HG03097 (cell line): ENCODE results near the gene AKAP7.
"Not testable (repeated sequence)": the region's sequence is repeated elsewhere in the genome, so short reads cannot be mapped to it uniquely, and the experiment has no call there.

ENCODE experiments used
- ATAC-seq: cut with Tn5 transposase; IDR thresholded peaks from one replicate; pipeline ENCODE4 v1.9.1; 2021; ENCODE audit not compliant: unreplicated experiment, low FRiP score

The AKAP7 gene

DNA sequence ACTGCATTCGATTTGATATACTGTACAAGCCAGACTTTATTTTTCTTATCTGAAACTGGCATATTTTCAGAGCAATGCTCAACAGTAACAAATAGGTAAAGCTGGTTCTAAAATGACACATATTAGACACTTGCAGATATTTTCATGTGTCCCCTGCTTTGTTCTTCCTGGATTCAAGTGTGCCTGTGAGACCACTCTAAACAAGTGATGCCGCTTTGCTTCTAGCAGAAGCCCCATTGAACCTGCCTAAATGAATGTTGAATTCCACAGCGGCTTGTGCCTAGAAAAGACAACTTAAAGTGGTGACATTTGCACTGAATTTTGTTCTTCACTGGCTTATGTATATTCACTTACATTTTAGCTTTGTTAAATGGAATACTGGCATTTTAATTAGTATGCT is 115.7 kb downstream of the AKAP7 start:
- no peak for ATAC-seq

DNA sequence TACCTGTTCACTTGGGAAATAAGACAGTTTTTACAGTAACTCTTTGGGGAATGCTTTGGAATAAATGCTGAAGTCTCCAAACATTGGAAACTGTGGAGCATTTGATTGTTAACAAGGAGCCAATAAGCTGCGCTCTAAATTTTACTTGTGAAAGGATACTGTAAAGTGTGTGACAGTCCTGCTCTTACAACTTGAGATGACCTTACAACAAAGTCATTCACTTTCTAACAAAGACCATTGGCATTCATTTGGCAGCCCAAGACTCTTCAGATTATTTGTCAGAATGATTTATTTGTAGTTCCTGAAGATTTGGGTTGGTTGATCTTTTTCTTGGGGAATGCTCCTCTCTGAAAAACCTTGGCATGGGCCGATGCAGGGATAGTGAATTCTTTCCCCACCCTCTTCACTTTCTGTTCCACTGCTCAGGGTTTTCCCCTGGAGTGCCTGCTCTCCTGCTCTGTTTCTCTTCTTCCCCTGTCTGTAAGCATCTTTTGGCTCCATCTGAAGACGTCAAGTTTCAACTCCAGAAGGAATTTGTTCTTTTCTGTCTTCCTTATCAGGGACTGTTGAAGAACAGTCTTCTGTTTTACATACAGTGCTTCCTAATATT is 116.4 kb downstream of the AKAP7 start:
- ATAC-seq: no peak

DNA sequence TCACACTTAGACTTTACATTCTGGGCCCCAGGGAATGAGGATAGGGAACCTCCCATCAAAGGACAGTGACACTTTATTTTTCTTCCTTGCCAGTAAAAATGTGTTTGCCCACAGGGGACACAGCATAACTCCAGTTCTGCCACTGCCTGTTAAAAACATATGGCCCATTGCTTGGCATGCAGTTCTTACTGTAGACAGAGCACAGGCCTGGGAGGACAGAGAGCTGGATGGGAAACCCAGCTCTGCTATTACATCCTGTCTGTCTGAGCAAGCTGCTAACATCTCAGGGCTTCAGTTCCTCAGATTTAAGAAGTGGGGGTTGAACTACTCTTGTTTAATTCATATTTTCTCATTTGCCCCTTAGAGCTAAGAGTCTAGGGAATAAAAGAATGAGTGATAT is 120.2 kb downstream of the AKAP7 start:
- no peak for ATAC-seq

DNA sequence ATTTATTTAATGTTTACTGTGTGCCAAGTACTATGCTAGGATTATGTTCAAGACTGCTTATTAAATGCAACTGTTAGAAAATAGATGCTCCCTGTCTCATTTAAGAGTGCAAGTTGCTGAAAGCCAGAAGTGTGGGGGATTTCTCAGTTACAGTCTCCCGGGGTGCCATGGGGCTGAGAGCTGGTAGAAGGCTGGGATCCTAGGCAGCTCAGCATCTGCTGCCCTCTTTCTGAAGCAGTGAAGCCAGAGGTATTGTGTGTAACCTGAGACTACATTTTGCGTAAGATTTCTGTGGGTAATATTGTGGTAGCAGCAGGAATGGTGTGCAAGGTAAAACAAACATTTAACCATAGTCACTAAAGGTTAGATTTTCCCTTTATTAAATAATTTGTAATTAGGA is 120.6 kb downstream of the AKAP7 start:
- no peak for ATAC-seq

DNA sequence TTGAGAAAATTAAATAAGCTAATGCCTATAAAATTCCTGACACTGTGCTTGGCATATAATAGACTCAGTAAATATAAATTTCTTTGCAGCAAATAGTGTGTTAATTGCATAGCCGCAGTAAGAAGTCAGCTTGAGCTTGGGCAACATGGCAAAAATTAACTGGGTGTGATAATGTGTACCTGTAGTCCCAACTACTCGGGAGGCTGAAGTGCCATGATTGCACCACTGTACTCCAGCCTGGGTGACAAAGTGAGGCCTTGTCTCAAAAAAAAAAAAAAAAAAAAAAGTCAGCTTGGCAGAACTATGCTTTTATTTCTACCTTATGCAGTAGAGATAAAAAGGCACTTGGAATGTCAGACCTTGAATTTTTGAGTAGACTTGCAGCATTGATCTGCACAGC is 121.8 kb downstream of the AKAP7 start:
- ATAC-seq: no peak

DNA sequence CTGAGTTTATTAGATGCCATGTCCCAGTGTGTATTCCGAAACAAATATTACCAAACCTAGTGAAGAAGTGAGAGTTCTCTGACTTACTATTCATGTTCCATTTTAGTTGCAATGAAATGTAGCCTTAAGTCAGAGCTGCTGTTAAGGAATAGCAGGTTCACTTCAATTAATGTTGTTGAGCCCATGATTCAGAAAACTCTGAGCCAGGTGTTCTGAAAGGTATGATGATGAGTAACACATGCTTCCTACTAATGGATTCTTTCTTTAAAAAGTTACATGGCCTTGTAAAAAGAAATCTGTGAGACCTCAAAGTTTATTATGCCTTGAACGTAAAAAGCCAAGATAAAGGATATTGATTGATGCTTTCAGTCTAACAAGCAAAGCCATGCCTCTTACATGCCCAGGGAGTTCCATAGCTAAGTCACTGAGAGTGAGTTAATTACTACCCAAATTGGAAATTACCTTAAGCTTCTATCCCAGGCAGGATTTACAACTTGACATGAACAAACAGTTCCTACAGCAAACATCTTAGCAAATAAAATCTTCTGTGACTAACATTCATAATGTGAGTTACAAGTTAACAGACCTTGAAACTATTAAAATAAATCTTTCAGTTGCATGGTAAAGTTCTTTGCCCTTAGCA is 122.9 kb downstream of the AKAP7 start:
- ATAC-seq: no peak

DNA sequence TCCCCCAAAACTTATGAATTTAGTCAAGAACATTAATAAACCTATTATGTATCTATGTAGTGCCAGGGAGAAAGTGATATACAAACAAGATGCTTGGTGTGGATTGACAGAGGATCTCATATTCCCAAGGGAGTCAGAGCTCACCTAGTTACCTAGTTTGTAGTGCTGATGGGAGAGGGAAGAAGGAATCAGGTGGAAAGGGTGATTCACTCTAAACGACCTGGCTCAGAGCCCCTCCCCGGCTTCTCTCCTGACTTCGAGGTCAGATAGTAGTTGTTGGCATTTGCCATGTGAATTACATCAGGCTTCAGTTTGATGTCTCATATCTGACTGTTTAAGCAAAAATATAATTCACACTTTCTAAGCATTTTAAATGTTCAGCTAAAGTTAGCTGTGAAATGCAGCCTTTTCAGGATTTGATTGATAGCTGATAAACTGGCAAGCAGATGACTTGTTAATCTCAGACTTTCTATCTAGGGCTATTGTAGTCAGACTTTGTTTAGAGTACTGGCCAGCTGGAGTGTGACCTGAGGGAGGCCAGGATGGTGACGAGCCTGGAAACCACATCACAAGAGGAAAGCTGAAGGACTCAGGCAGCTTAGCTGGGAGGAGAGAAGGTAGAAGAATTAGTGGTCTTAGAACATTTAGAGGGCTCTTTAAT is 123.7 kb downstream of the AKAP7 start:
- no peak for ATAC-seq

DNA sequence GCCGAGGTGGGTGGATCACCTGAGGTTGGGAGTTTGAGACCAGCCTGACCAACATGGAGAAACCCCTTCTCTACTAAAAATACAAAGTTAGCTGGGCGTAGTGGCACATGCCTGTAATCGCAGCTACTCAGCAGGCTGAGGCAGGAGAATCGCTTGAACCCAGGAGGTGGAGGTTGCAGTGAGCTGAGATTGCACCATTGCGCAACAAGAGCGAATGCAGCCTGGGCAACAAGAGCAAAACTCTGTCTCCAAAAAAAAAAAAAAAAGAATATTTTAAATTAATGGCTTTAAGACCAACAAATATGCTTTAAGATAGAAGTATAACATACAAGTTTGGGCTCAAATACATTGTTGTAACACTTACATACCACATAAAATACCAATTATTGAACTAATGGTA is 125.7 kb downstream of the AKAP7 start:
- ATAC-seq: not testable (repeated sequence)

DNA sequence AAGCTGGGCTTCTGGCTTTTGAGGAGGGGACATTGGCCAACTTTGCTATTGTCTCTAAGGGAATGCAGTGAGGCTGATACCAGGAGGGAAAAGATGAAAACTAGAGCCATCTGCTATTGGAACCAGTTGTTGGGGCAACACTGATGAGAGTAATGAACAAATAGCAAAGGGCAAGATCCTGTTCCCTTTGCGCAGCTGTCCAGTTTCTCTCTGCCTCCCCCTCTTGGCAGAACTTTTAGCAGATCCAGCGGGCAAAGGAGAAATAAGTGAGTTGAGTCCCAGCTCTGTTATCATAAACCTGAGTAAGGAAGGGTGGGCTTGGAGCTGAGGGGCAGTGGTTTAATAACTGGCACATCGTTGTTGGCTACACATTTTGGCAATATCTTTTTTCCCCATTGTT is 126.8 kb downstream of the AKAP7 start:
- ATAC-seq: no peak

DNA sequence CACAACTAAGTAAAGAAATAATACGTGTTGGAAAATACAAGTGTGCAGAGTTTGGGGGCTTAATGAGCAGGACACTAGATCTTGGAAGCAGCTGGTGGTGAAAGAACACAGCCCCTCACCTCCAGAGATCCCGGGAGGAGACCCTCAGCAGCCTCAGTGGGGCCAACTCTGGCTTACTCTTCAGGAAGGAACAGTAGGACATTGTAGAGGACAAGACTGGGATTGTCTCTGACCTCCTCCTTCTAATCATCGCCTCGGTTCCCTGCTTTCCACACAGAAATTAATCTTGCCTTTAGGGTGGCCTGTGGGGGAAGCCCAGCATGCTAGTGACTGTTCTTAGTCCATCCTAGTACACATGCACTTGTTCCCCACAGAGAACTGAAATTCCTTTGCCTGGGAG is 130.7 kb downstream of the AKAP7 start:
- ATAC-seq: no peak

DNA sequence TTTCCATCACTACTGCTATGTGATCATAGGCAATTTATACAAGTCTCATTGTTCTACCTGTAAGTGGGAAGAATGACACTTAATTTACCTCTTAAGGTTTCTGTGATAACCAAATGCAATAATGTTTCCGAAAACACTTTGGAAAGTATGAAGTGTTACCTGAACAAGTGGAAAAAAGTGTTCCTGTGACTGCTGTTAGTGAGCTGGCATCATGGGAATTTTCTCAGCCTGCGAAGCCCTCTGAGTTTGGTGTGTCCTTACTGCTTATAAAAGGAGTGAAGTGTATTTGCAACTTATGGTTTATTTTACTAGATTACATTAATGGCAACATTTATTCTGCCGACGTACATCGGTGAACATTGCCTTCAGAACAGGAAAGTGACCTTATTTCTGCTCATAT is 133.0 kb downstream of the AKAP7 start:
- no peak for ATAC-seq

DNA sequence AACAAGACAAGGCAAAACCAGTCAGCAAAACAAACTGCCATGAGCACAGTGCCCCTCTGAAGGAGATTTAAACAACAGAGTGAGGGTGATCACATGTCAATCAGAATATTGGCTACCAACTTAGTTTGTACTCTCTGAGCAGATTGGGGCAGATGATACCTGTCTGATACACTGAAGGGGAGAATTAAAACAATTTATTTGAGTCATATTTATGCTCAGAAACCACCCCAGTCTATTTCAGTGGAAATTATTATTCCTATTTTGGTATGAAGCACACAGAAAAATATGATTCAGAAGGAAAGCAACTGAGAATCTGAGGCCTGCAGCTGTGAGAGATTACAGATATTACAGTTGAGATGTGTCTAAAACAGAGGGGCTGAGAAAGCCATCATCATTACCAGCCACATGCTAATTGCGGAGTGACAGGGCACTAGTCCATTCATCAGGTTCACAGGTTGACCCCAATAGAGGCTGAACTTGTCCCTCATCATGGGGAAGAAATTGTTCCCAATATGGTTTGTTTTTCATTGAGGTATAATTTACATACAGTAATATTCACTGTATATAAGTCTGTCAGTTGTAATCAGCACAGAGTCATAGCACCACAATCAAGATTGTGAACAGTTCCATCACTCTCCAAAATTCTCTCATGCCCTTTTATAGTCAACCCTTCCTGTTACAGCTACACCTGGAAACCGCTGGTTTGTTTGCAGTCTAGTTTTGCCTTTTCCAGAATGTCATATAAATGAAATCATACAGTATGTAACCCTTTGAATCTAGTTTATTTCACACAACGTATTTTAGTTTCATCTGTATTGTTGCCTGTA is 134.5 kb downstream of the AKAP7 start:
- no peak for ATAC-seq

DNA sequence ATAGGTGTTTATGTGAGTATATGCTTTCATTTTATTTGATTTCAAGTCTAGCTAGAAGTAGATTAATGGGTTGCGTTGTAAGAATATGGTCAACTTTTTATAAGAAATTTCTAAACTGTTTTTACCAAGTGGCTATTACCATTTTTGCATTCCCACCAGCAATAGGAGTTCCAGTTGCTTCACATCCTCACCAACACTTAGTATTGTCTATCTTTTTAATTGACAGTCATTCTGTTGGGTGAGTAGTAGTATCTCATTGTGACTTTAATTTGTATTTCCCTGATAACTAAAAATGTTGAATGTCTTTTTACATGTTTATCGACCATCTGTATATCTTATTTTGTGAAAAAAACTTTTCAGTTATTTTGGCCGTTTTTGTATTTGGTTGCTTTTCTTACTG is 135.3 kb downstream of the AKAP7 start:
- no peak for ATAC-seq

DNA sequence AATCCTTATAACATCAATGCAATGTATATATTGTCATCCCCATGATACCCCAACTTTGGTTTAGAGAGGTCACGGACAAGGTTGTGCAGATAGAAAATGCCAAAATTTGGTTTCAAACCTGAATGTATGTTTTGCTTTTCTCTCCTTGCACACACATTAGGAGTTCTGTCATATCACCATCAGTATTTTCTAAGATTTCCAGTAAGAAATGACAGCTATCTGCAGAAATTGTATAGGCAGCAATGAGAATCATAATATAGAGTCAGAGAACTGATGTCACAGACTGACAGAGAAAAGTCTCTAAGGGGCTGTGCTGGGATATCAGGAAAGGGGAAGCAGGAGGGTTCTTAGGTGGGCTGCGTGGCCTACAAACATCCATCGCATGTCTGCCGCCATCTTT is 140.0 kb downstream of the AKAP7 start:
- ATAC-seq: no peak

DNA sequence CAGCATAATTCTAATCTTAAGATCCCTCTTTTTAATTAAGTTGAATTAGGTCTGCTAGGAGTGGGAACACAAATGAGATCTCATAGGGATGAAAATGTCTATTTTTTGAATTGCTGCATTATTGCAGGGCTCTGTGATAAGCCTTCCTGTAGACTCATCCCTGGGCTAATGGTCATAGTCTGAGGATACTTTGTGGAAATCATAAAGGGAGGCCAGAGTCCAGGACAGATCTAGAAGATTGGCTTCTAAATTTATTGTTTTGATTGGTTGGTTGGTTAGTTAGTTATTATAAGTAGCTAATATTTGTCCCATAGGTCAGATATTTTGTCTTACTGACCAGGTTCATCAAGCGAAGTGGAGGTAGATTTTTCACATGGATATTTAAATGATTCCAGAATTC is 142.3 kb downstream of the AKAP7 start:
- no peak for ATAC-seq

DNA sequence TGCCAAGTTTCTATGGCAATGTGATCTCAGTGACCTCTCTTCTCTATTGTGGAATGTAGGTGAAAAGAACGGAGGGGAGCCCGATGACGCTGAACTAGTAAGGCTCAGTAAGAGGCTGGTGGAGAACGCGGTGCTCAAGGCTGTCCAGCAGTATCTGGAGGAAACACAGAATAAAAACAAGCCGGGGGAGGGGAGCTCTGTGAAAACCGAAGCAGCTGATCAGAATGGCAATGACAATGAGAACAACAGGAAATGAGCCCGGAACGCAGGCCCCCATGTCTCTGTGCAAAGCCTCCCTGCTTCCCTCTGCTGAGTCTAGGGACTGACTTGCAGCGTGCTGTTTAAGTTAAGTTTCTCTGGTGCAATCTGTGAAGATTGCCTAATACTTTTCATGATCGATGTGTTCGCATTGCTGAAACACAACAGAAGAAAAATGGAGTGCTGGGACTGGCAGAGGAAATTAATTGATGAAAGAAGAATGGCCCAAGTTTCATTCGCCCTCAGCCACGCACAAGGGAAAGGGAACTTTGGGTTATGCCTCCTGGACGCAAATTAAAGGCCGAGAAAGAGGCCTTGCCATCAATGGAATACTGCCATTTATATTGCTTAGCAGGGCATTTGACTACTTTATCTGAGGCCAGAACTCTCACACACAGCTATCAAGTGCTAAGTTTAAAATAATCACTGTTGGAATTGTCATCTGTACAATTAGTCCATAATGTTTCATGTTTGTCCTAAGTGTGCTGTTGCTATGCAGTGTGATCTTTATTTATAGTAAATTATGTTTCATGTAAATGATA is 146.4 kb downstream of the AKAP7 start:
- ATAC-seq: no peak

DNA sequence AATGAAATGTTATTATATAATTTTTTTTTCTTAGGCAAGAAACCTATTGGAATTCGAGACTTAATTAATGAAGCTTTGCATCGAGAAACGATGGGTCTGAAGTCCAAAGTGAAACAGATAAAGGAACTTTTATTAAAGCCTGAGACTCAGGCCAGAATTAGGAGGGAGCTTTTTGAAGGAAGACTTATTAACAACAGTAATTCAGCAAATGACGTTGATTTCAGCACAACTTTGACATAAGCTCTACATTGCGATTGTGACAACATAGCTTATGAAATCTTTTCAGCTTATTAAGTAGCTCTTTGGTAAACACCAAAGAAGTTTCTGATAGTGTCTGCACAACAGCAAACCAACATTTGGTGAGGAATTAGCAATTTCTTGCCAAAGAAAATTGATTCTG is 147.1 kb downstream of the AKAP7 start:
- ATAC-seq: no peak

DNA sequence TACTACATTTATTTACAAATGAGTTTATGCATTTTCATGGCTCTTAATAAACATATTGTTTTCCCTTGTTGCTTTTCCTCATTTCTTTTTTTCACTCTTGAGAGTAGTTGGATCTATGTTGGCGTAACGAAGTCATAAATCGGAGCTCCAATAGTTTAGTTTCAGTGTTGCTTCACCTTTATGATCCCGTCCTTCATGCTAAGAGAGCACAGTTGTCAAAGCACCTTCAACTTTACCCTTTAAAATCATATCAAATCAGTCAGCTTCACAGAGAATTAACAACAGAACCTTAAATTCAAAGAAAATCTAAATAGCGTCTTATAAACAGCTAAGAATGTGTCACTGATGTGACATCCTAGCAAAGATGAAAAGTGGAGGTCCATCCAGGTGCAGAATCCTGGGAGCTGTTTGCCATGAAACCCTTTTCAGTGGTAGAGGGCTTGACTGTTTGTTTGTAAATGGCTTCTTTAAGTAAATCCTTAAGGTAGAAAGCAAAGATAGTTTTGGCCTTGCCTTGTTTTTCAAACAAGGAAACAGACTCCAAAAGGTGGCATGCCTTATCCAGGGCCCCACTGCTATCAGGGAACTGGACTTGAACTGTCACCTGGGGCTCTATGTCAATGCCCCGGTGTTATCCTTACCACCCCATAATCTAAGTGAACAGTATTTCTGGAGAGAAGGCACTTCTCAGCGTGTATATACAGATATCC is 148.4 kb downstream of the AKAP7 start:
- ATAC-seq: no peak

DNA sequence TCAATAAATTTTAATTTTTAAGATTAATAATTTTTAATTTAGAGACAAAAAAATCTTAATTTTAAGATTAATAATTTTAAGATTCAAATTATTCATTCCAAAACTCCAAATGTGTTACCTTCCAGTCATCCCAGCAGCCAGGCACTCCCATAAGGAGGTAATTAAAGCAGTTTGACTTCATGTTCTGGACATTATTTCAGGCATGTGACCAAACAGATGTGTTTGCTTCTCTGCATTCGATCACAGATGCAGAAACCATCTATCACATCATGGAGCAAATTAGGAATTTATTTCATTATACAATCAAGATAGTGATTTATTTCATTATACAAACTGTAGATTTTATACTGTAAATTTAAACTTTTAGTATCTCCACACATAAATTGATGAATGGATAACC is 150.3 kb downstream of the AKAP7 start:
- ATAC-seq: no peak

DNA sequence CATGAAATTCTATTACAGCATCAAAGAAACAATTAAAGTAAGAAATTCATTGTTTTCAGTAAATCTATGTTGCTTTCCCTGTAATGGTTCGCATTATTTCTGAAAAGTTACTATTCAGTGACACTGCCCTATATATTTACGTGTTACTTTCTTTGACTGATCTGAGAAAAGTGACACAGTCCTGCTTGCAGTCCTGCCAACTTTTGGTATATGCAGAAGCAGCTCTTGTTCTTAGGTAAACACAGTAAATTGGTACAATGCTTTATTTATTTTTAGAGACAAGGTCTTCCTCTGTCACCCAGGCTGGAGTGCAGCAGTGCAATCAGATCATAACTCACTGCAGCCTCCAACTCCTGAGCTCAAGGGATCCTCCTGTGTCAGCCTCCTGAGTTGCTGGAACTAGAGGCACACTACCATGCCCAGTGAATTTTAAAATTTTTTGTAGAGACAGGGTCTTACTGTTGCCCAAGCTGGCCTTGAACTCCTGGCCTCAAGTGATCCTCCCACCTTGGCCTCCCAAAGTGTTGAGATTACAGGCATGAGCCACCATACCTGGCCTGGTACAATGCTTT is 151.3 kb downstream of the AKAP7 start:
- no peak for ATAC-seq
